ENCODE data around the gene PLAAT5.

The PLAAT5 gene

DNA sequence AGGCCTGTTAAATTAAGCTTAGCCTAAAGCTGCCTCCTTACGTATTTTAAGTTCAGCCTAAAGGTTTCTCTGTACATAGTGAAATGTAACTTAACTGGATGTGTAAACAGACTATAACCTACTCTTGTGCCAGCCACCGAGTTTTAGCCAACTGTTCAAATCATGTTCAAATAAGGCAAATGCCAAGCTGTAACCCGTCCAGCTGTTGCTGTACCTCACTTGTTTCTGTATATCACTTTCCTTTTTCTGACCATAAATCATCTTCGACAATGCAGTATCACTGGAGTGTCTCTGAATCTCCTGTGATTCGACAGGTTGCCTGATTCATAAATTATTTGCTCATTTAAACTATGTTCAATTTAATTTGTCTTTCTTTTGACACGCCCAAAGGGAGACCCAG lies 4.0 kb upstream of the PLAAT5 start:
- Histone ChIP-seq H3K27me3 (ENCODE audit: insufficient read depth, low read depth, severe bottlenecking) (peaks cover 47% of the 10 kb centered on the region), H3K9me3 (ENCODE audit: severe bottlenecking) (peaks cover 16% of the 10 kb centered on the region), H3K27ac (no peak overlapping the region), H3K4me3 (ENCODE audit: low read depth, low read length) (no peak overlapping the region), H3K36me3 (no peaks in the 10 kb centered on the region)
- TF ChIP-seq CTCF (IDR thresholded peaks at IDR 0.05; ENCODE audit: low read depth, low read length) = no peak
- no peak for DNase-seq

GRCh38 chr11:63493127-63493526 lies 2.2 kb upstream of the PLAAT5 start:
- Histone ChIP-seq H3K9me3 (ENCODE audit: severe bottlenecking) (peaks cover 6% of the 10 kb centered on the region), H3K36me3 (no peaks in the 10 kb centered on the region), H3K4me3 (ENCODE audit: low read depth, low read length) (no peak overlapping the region), H3K27me3 (ENCODE audit: insufficient read depth, low read depth, severe bottlenecking) (peaks cover 59% of the 10 kb centered on the region), H3K27ac (no peak overlapping the region)
- DNase-seq = no peak
- TF ChIP-seq CTCF (IDR thresholded peaks at IDR 0.05; ENCODE audit: low read depth, low read length) = no peak

- Histone ChIP-seq H3K4me3 (ENCODE audit: low read depth, low read length) (no peak overlapping the region), H3K36me3 (no peaks in the 10 kb centered on the region), H3K9me3 (ENCODE audit: severe bottlenecking) (peaks cover 6% of the 10 kb centered on the region), H3K27ac (no peak overlapping the region), H3K27me3 (ENCODE audit: insufficient read depth, low read depth, severe bottlenecking) (peaks cover 59% of the 10 kb centered on the region)
- DNase-seq = no peak
- TF ChIP-seq CTCF (IDR thresholded peaks at IDR 0.05; ENCODE audit: low read depth, low read length) = no peak
Measured at GRCh38 chr11:63492441-63492840, 1.5 kb upstream of the PLAAT5 start.

DNA sequence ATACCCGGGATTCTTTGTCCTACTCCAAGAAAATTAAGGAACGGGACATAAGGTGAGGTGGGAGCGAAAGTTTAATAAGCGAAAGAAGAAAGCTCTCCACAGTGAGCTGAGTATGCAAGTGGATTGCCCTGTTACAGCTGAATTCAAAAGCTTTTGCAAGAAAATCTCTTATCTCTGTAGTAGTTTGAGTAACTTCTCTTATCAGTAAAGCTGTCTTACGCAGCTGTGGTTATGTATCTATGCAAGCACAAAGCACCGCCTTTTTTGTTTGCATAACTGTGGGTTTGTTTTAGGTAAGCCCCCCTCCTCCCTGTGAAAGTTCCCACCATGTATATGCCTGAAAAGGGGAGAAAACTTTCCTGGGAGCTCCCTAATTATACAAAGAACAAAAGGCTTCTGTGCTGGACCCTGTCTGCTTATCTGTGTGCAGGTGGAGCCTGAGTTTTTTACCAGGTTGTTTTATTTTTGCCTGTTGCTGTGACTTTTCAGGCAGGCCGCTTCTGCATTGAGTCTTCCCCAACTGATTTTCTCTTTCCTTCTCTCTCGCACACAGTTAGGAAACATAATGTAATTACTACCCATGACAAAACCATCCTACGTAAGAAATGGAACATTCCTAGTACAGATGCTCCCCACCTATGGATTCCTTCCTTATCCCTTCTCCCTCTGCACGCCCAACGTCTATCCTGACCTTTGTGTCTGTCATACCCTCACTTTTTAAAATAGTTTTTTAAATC lies 837 bp upstream of the PLAAT5 start:
- no peak for TF ChIP-seq CTCF (IDR thresholded peaks at IDR 0.05; ENCODE audit: low read depth, low read length)
- H3K9me3 ChIP-seq (ENCODE audit: severe bottlenecking) = peaks cover 6% of the 10 kb centered on the region
- no peak for DNase-seq
- H3K27ac ChIP-seq = no peak overlapping the region
- peaks cover 64% of the 10 kb centered on the region for H3K27me3 ChIP-seq (ENCODE audit: insufficient read depth, low read depth, severe bottlenecking)
- no peak overlapping the region for H3K4me3 ChIP-seq (ENCODE audit: low read depth, low read length)
- no peaks in the 10 kb centered on the region for H3K36me3 ChIP-seq

DNA sequence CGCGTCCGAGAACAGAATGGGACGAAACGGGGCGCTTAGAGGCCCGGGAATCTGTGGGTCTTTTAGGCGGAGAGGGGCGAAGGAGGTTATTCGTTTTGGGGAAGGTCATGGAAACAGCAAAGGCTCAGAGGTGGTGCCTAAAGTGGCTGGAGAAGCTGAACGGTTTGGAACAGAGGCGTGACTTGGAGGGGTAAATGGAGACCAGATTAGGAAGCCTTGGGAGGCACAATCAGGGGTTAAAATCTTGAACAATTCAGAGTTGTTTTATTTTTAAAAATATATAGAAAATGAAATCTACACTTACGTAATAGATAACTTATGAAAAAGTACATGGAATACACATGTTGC lies 247 bp upstream of the PLAAT5 start:
- H3K36me3 ChIP-seq = no peaks in the 10 kb centered on the region
- H3K27me3 ChIP-seq (ENCODE audit: insufficient read depth, low read depth, severe bottlenecking) = peaks cover 63% of the 10 kb centered on the region
- DNase-seq = no peak
- no peak for TF ChIP-seq CTCF (IDR thresholded peaks at IDR 0.05; ENCODE audit: low read depth, low read length)
- peaks cover 6% of the 10 kb centered on the region for H3K9me3 ChIP-seq (ENCODE audit: severe bottlenecking)
- no peak overlapping the region for H3K27ac ChIP-seq
- no peak overlapping the region for H3K4me3 ChIP-seq (ENCODE audit: low read depth, low read length)

- Histone ChIP-seq H3K9me3 (ENCODE audit: severe bottlenecking) (peaks cover 13% of the 10 kb centered on the region), H3K4me3 (ENCODE audit: low read depth, low read length) (no peak overlapping the region), H3K27me3 (ENCODE audit: insufficient read depth, low read depth, severe bottlenecking) (peaks cover 55% of the 10 kb centered on the region), H3K36me3 (no peaks in the 10 kb centered on the region), H3K27ac (no peak overlapping the region)
- no peak for DNase-seq
- peak; percentile 20; the same call in 1 of the 2 replicates for TF ChIP-seq CTCF (IDR thresholded peaks at IDR 0.05; ENCODE audit: low read depth, low read length)
Measured at GRCh38 chr11:63489879-63490278, 1.1 kb downstream of the PLAAT5 start.

All from WERI-Rb-1 (cell line).